Neural cell (in vitro differentiated cells): ENCODE results near the gene PIP4K2A. TPM values are rescaled to one million over a fixed set of nuclear protein-coding genes. Genes with fewer than 3 reads are reported as not detected.

Source experiments
- H2AFZ ChIP-seq: fragments of 200-600, 300-800 bp; sonication (generic), shearing (Covaris generic); 2 replicates; pipeline ENCODE4 v1.6.0; 2014; ENCODE audit warnings: low read depth, mild to moderate bottlenecking, antibody characterized with exemption, low read length, moderate library complexity
- H3F3A ChIP-seq: fragments of 200-600 bp; shearing (Covaris generic); 2 replicates; pipeline ENCODE4 v1.6.1; 2016; ENCODE audit warnings: mild to moderate bottlenecking, moderate library complexity, mixed read lengths, antibody characterized with exemption, low read length; ENCODE audit not compliant: insufficient read depth, poor library complexity, severe bottlenecking
- H3K27ac ChIP-seq: fragments of 200-600, 300-800 bp; sonication (generic), shearing (Covaris generic); 2 replicates; pipeline ENCODE4 v1.5.1; 2014; ENCODE audit warnings: mild to moderate bottlenecking, low read length, moderate library complexity
- H3K27me3 ChIP-seq: fragments of 300-800, 200-600 bp; sonication (generic), shearing (Covaris generic); 2 replicates; pipeline ENCODE4 v1.6.0; 2014; ENCODE audit warnings: mild to moderate bottlenecking, low read depth, low read length, moderate library complexity; ENCODE audit not compliant: insufficient read depth
- H3K36me3 ChIP-seq: fragments of 300-800, 200-600 bp; sonication (generic), shearing (Covaris generic); 2 replicates; pipeline ENCODE4 v1.5.1; 2014; ENCODE audit warnings: mild to moderate bottlenecking, antibody characterized with exemption, low read length, moderate library complexity; ENCODE audit not compliant: insufficient read depth
- H3K4me2 ChIP-seq: fragments of 300-800, 200-600 bp; sonication (generic), shearing (Covaris generic); 2 replicates; pipeline ENCODE4 v1.6.0; 2014; ENCODE audit warnings: mild to moderate bottlenecking, low read length
- H3K4me3 ChIP-seq: fragments of 300-800, 200-600 bp; sonication (generic), shearing (Covaris generic); 2 replicates; pipeline ENCODE4 v1.5.1; 2014; ENCODE audit warnings: mild to moderate bottlenecking, low read length, moderate library complexity
- H3K79me2 ChIP-seq: fragments of 200-600 bp; shearing (Covaris generic); replicated peaks from 2 replicates; pipeline ENCODE4 v1.6.0; 2014; ENCODE audit warnings: mild to moderate bottlenecking, low read length, moderate library complexity; ENCODE audit not compliant: insufficient read depth
- H3K9ac ChIP-seq: fragments of 300-800, 200-600 bp; sonication (generic), shearing (Covaris generic); 2 replicates; pipeline ENCODE4 v1.6.1; 2016; ENCODE audit warnings: mild to moderate bottlenecking, low read length, mixed read lengths
- H3K9me2 ChIP-seq: fragments of 200-600 bp; shearing (Covaris generic); 2 replicates; pipeline ENCODE4 v1.6.1; 2016; ENCODE audit warnings: mild to moderate bottlenecking, low read length, mixed read lengths; ENCODE audit not compliant: insufficient read depth
- H3K9me3 ChIP-seq: fragments of 200-600, 300-800 bp; sonication (generic), shearing (Covaris generic); 2 replicates; pipeline ENCODE4 v1.6.1; 2016; ENCODE audit warnings: mild to moderate bottlenecking, mixed run types, low read length, moderate library complexity, mixed read lengths
- H4K20me1 ChIP-seq: fragments of 200-600 bp; shearing (Covaris generic); 2 replicates; pipeline ENCODE4 v1.6.1; 2016; ENCODE audit warnings: mild to moderate bottlenecking, mixed run types; ENCODE audit not compliant: insufficient read depth
- EP300 ChIP-seq: fragments of 450-650 bp; conservative IDR thresholded peaks from 2 replicates; pipeline ENCODE4 v1.6.1; 2014; ENCODE audit warnings: antibody characterized with exemption, mild to moderate bottlenecking, moderate library complexity; ENCODE audit not compliant: poor library complexity, severe bottlenecking
- EZH2 ChIP-seq: fragments of 200-600, 300-800 bp; shearing (Covaris generic), sonication (generic); IDR thresholded peaks from 2 replicates; pipeline ENCODE4 v1.6.1; 2014; ENCODE audit warnings: antibody characterized with exemption, low read length, borderline replicate concordance, mild to moderate bottlenecking; ENCODE audit not compliant: insufficient read depth, poor library complexity, severe bottlenecking
- MXI1 ChIP-seq: fragments of 450-650 bp; conservative IDR thresholded peaks from 2 replicates; pipeline ENCODE4 v1.6.1; 2014; ENCODE audit warnings: antibody characterized with exemption, mild to moderate bottlenecking; ENCODE audit not compliant: poor library complexity, severe bottlenecking
- POLR2AphosphoS5 ChIP-seq: IDR thresholded peaks from 2 replicates; pipeline ENCODE4 v1.6.1; 2012
- RAD21 ChIP-seq: fragments of 450-650 bp; conservative IDR thresholded peaks from 2 replicates; pipeline ENCODE4 v1.6.1; 2014; ENCODE audit warnings: antibody characterized with exemption, mild to moderate bottlenecking, moderate library complexity
- SMC3 ChIP-seq: fragments of 450-650 bp; conservative IDR thresholded peaks from 2 replicates; pipeline ENCODE4 v1.6.1; 2014; ENCODE audit warnings: antibody characterized with exemption, mild to moderate bottlenecking, moderate library complexity; ENCODE audit not compliant: poor library complexity
- TAF1 ChIP-seq: IDR thresholded peaks from 2 replicates; pipeline ENCODE4 v1.6.1; 2012; ENCODE audit warnings: low read depth
- polyA plus RNA-seq: library from polyadenylated mRNA; depleted of rRNA; stranded (reverse); fragments of >200 nt; gene quantifications from 2 replicates; pipeline ENCODE4 v1.2.3, GENCODE V29; 2014
- TF ChIP-seq, protein P1 (sequence below): IDR thresholded peaks from 2 replicates; pipeline ENCODE4 v1.6.1; 2012; ENCODE audit warnings: borderline replicate concordance
- TF ChIP-seq, protein P2 (sequence below): fragments of 450-650 bp; IDR thresholded peaks from 2 replicates; pipeline ENCODE4 v1.5.1; 2014; ENCODE audit warnings: antibody characterized with exemption, mild to moderate bottlenecking, moderate library complexity; ENCODE audit not compliant: poor library complexity, severe bottlenecking

Gene PIP4K2A
- polyA plus RNA-seq, 1 donor from 2014 or later = 12.6 TPM

DNA sequence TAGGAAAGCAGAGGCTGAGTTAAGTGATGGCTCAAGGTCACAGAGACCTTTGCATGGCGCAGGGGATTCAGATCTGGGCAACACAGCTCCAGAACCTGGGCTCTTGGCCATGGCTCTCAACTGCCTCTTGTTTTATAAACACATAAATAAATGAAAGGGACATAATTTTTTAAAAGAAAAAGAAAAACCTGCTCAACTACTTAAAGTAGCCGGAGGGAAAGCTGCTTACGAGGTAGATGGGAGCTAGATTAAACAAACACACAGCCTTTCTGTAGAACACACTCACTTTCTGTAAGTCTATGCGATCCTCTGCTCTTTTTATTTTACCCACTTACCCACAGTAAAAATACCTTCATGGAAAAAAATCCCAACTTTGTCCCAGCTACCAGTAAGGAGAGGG is 81.3 kb downstream of the PIP4K2A start:
- no peaks in the 10 kb centered on the region for H3F3A ChIP-seq
- H3K4me2 ChIP-seq = no peak overlapping the region
- H3K27me3 ChIP-seq = no peaks in the 10 kb centered on the region
- H3K27ac ChIP-seq = no peak overlapping the region
- H3K9ac ChIP-seq = no peak overlapping the region
- H2AFZ ChIP-seq = no peak overlapping the region
- H3K79me2 ChIP-seq = no peaks in the 10 kb centered on the region
- H4K20me1 ChIP-seq = no peaks in the 10 kb centered on the region
- H3K36me3 ChIP-seq = no peaks in the 10 kb centered on the region
- no peaks in the 10 kb centered on the region for H3K9me2 ChIP-seq
- H3K9me3 ChIP-seq = no peaks in the 10 kb centered on the region
- H3K4me3 ChIP-seq = no peak overlapping the region
- TF ChIP-seq, protein P1, sequence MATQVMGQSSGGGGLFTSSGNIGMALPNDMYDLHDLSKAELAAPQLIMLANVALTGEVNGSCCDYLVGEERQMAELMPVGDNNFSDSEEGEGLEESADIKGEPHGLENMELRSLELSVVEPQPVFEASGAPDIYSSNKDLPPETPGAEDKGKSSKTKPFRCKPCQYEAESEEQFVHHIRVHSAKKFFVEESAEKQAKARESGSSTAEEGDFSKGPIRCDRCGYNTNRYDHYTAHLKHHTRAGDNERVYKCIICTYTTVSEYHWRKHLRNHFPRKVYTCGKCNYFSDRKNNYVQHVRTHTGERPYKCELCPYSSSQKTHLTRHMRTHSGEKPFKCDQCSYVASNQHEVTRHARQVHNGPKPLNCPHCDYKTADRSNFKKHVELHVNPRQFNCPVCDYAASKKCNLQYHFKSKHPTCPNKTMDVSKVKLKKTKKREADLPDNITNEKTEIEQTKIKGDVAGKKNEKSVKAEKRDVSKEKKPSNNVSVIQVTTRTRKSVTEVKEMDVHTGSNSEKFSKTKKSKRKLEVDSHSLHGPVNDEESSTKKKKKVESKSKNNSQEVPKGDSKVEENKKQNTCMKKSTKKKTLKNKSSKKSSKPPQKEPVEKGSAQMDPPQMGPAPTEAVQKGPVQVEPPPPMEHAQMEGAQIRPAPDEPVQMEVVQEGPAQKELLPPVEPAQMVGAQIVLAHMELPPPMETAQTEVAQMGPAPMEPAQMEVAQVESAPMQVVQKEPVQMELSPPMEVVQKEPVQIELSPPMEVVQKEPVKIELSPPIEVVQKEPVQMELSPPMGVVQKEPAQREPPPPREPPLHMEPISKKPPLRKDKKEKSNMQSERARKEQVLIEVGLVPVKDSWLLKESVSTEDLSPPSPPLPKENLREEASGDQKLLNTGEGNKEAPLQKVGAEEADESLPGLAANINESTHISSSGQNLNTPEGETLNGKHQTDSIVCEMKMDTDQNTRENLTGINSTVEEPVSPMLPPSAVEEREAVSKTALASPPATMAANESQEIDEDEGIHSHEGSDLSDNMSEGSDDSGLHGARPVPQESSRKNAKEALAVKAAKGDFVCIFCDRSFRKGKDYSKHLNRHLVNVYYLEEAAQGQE = no peak
- TF ChIP-seq EZH2 (no peak), EP300 (no peak), SMC3 (no peak), MXI1 (no peak), RAD21 (no peak), TAF1 (no peak), POLR2AphosphoS5 (no peak)
- TF ChIP-seq, protein P2, sequence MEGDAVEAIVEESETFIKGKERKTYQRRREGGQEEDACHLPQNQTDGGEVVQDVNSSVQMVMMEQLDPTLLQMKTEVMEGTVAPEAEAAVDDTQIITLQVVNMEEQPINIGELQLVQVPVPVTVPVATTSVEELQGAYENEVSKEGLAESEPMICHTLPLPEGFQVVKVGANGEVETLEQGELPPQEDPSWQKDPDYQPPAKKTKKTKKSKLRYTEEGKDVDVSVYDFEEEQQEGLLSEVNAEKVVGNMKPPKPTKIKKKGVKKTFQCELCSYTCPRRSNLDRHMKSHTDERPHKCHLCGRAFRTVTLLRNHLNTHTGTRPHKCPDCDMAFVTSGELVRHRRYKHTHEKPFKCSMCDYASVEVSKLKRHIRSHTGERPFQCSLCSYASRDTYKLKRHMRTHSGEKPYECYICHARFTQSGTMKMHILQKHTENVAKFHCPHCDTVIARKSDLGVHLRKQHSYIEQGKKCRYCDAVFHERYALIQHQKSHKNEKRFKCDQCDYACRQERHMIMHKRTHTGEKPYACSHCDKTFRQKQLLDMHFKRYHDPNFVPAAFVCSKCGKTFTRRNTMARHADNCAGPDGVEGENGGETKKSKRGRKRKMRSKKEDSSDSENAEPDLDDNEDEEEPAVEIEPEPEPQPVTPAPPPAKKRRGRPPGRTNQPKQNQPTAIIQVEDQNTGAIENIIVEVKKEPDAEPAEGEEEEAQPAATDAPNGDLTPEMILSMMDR = no peak

DNA sequence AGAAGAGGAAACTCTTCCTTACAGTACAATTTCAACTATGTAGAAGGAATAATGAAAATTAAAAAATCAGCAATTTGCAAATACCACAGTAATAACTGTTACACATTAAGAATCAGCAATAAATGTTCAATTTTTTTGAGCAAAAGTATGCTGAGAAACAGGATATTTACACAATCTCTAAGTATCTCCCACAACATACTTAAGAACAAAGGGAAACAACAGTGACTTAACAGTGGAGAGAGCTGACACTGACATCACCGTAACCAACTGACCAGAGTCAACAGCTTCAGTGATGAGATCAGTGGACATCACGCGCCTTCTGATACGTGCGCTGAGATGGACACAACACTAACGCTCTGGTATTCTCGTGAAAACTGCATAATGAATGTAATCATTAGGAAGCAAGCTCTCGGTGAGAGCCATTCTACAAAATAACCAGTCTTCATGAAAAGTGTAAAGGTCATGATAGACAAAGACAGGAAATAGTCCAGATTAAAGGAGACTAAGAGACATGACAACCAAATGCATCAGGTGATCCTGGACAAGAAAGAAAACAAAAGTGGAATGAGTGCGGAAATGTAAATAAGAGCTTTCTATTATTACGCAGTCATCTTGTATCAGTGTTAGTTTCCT is 82.6 kb downstream of the PIP4K2A start:
- no peaks in the 10 kb centered on the region for H4K20me1 ChIP-seq
- H3K4me2 ChIP-seq = no peak overlapping the region
- TF ChIP-seq EZH2 = no peak
- TF ChIP-seq EP300 = no peak
- TF ChIP-seq POLR2AphosphoS5 = no peak
- TF ChIP-seq, protein P1 = no peak
- no peak for TF ChIP-seq MXI1
- TF ChIP-seq, protein P2 = no peak
- no peak for TF ChIP-seq TAF1
- TF ChIP-seq RAD21 = no peak
- TF ChIP-seq SMC3 = no peak
- no peaks in the 10 kb centered on the region for H3K27me3 ChIP-seq
- H3K9me3 ChIP-seq = no peaks in the 10 kb centered on the region
- no peaks in the 10 kb centered on the region for H3K36me3 ChIP-seq
- no peaks in the 10 kb centered on the region for H3K79me2 ChIP-seq
- H2AFZ ChIP-seq = no peak overlapping the region
- H3F3A ChIP-seq = no peaks in the 10 kb centered on the region
- no peaks in the 10 kb centered on the region for H3K9me2 ChIP-seq
- no peak overlapping the region for H3K27ac ChIP-seq
- H3K9ac ChIP-seq = no peak overlapping the region
- H3K4me3 ChIP-seq = no peak overlapping the region
